ENCODE data around the gene TNRC18.

DNA sequence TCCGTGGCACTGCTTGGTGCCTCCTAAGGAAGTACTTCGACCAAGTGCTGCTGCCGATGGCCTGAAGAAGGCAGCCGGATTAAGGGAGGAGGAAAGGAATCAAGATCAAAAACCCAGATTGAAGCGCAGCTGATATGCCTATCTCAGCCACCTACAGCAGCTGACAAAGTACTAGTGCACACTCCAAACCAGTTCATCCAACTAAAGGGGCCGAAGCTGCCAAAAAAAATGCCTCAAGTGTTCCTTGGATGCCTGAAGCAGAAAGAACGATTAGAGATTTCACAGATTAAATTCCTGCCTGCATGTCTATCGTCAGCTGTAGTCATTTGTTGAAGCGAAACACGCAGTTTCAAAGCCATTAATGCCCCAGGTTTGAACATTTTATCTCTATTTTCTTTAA, 65.7 kb downstream of the TNRC18 start:
- TF ChIP-seq, protein P1, sequence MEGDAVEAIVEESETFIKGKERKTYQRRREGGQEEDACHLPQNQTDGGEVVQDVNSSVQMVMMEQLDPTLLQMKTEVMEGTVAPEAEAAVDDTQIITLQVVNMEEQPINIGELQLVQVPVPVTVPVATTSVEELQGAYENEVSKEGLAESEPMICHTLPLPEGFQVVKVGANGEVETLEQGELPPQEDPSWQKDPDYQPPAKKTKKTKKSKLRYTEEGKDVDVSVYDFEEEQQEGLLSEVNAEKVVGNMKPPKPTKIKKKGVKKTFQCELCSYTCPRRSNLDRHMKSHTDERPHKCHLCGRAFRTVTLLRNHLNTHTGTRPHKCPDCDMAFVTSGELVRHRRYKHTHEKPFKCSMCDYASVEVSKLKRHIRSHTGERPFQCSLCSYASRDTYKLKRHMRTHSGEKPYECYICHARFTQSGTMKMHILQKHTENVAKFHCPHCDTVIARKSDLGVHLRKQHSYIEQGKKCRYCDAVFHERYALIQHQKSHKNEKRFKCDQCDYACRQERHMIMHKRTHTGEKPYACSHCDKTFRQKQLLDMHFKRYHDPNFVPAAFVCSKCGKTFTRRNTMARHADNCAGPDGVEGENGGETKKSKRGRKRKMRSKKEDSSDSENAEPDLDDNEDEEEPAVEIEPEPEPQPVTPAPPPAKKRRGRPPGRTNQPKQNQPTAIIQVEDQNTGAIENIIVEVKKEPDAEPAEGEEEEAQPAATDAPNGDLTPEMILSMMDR (IDR thresholded peaks at IDR 0.05) = no peak
- TF ChIP-seq POLR2A (IDR thresholded peaks at IDR 0.05) = no peak

Data from Peyer's patch (tissue), 4 donors.